Measurements from ENCODE around the gene UBE2M.
"Not testable (repeated sequence)": the region's sequence is repeated elsewhere in the genome, so short reads cannot be mapped to it uniquely, and the experiment has no call there.

Gene UBE2M

GRCh38 chr19:58558066-58558622 lies at the start of gene UBE2M:
UBE2M (minus strand) TSS chr19:58558611; CDS start chr19:58558381, 230 bp downstream.
- DNase-seq, result no peak

DNA sequence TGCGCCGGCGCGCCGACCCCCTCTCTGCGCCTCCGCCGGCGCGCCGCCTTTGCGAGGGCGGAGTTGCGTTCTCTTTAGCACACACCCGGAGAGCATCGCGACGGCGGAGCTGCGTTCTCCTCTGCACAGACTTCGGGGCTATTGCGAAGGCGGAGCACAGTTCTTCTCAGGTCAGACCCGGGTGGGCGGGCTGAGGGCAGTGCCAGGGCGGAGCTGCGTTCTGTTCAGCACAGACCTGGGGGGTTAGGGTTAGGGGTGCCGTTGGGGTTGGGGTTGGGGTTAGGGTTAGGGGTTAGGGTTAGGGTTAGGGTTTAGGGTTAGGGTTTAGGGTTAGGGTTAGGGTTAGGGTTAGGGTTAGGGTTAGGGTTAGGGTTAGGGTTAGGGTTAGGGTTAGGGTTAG lies 48.8 kb upstream of the UBE2M start:
- not testable (repeated sequence) for DNase-seq

- not testable (repeated sequence) for DNase-seq
Measured at GRCh38 chr19:58606251-58606896, 48.0 kb upstream of the UBE2M start.

DNA sequence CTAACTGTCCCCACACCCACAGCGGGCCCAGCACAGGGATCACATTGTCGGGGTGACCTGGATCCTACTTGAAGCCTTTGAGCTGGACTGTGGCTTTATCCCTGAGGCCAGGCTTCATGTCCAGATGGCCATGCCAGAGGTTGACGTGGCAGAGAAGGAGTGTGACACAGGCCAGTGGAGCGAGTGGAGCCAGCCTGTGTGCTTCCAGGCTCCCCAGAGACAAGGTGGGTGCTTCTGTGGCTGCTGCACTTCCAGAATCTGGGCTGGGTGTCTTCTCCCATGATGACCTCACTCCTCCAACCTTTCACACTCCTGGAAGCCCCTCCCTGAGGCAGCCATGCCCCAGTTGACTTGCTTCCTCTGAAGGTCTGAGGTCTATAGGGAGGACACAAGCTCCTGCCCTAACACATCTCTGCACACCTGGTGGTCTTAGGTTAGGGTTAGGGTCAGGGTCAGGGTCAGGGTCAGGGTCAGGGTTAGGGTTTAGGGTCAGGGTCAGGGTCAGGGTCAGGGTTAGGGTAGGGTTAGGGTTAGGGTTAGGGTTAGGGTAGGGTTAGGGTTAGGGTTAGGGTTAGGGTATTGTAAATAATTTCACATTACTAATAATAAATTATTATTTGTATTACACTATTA lies 27.8 kb upstream of the UBE2M start:
- no peak for DNase-seq

DNA sequence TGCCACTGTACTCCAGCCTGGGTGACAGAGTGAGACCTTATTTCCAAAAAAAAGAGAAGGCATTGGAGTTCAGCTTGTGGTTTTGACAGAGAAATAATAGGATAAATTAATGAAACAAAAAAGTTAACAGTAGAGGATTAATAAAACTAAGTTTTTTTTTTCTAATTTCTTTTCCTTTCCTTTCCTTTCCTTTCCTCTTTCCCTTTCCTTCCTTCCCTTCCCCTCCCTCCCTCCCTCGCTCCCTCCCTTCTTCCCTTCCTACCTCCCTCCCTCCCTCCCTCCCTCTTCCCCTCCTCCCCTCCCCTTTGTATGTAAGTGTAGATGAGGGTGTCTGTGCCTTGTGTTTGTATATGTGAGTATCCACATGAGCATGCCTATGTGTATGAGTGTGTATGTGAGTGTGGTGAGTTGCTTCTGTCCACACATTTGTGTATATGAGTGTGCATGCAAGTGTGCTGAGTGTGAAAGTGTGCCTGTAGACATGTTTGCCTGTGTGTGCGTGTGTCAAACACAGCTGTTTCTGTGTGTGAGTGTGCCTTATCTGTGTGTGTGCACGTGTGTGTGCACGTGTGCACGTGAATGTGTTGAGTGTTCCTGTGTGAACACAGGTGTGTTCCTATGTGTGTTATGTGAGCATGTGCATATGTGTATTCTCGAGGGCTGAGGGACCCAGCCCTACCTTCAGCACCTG lies 27.2 kb upstream of the UBE2M start:
- no peak for DNase-seq

DNA sequence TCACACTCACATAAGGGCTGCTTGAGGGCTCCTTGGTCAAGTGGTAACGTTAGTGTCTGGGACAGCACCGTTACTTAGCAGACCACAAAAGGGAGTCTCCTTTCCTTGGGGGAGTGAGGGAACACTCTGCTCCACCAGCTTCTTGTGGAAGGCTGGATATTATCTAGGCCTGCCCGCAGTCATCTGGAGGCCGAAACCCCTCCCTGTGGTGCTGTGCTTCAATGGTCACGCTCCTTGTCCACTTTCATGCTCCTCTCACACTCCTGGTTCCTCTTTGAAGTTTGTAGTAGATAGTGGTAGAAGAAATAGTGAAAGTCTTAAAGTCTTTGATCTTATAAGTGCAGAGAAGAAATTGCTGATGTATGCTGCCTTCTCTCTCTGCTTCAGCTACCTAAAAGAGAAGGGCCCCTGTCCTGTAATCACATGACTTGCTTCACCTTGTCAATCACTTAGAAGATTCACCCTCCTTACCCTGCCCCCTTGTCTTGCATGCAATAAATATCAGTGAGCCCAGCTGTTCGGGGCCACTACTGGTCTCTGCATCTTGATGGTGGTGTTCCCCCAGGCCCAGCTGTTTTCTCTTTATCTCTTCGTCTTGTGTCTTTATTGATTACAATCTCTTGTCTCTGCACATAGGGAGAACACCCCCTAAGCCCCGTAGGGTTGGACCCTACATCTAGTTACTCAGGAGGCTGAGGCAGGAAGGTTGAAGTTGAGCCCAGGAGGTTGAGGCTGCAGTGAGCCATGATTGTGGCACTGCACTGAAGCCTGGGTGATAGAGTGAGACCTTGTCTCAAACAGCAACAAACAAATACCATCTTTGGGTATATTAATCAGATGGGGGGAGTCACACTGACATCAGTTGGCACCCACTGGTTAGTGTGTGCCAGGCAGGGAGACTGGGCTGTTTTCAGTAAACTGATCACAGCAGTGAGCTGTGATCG lies 26.4 kb upstream of the UBE2M start:
- DNase-seq, result no peak

- no peak for DNase-seq
Measured at GRCh38 chr19:58582985-58583384, 24.6 kb upstream of the UBE2M start.

- no peak for DNase-seq
Measured at GRCh38 chr19:58581227-58582141, 23.1 kb upstream of the UBE2M start.

DNA sequence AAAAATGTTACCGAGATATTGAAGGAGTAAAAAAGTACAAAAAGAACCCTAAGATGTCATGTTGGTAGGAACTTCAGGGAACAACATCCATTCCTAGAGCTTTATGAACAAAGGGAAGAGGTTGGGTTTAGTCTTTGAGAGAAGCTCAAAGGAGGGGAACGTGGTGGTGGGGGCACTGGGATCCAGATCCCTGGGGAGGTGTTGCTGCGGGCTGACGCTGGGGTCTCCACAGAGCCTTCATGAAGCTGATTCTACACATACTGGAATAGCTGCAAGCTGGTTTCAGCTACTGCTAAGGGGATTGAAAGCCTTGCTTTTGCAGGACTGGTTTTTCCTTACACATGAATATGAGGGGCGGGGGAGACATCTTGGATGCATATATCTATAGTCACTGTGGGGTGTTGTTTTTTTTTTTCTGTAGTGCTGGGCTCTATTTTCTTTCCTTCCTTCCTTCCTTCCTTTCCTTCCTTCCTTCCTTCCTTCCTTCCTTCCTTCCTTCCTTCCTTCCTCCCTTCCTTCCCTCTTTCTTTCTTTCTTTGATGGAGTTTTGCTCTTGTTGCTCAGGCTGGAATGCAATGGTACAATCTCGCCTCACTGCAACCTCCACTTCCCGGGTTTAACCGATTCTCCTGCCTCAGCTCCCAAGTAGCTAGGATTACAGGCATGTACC lies 21.2 kb upstream of the UBE2M start:
- no peak for DNase-seq

GRCh38 chr19:58578012-58578925 lies 19.9 kb upstream of the UBE2M start:
- DNase-seq, result no peak

- DNase-seq, result not testable (repeated sequence)
Measured at GRCh38 chr19:58577581-58577980, 19.2 kb upstream of the UBE2M start.

DNA sequence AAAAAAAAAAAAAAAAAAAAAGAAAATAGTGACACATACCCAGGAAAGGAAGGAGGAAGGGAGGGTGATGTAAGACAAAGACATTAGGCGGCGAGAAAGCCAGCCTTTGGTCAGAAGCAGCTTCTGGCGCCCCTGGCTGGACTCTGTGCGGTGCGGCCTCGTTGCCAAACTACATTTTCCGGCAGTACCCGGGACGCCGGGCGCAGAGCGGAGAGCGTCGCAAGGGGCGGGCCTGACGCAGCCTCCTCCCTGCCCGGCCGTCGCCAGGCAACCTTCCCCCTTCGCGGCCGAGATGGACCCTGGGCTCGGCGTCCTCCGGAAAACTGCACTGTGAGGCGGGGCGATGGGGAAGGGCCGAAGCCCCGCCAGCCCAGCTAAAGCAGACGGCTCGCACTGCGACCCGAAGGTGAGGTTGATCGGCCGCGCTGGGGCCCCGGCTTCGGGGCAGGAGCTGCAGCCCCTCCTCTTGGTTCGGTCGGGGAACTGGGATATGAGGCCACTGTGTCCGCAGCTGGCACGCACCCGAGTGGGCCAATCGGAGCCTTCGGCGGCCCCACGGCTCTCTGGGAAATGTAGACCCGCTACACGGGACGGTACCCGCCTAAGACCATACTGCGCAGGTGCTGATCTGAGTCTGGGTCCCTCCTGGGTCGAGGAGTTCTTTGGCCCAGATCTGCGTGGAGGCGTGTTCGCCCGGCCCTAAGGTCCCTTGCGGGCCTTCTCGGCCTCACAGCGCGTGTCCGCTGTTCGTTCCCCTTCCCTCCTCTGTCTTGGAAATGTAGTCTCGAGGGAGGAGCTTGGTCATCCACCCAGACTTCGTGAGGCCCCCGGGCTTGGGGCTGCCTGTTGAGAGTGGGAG lies 17.0 kb upstream of the UBE2M start:
- DNase-seq, result no peak

- DNase-seq, result no peak
Measured at GRCh38 chr19:58573658-58574164, 15.3 kb upstream of the UBE2M start.

GRCh38 chr19:58572818-58573657 lies 14.6 kb upstream of the UBE2M start, which contains the start of gene MZF1:
MZF1 (minus strand) TSS chr19:58573335; CDS start chr19:58571389, 1,946 bp downstream.
- no peak for DNase-seq

- DNase-seq, result no peak
Measured at GRCh38 chr19:58572026-58572817, 13.8 kb upstream of the UBE2M start.

DNA sequence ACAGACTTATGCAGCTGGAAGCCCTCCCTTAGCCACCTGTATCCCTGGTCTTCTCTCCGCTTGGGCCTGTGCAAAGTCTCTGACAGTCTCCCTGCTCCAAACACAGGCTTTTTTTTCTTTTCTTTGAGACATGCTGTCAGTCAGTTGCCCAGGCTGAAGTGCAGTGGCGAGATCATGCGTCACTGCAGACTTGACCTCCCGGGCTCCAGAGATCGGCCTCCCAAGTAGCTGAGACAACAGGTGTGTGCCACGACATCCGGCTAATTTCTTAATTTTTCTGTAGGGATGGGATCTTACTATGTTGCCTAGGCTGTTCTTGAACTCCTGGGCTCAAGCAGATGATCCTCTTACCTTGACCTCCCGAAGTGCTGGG lies 13.2 kb upstream of the UBE2M start:
- DNase-seq, result no peak

All from NCI-H82 (cell line).